ENCODE results near the gene RPAIN.

RPAIN gene

DNA sequence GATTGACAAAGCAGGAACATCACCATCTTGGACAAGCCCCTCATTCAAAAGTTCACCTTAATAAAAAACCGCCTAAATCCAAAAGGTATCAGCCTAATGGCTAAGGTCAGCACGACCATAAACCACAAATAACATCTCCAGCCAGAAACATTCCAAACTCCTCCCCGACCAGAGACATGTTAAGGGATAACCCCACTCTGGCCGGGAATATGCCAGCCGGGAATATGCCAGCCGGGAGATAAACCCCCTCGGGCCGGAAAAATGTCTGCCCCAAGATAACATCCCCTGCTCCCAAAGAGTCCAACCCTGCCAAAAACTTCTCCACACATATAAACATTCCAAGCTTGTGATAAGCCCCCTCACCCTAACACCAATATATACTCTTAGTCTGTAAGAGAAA lies 47.4 kb downstream of the RPAIN start (continued):
- TF ChIP-seq, protein P1, sequence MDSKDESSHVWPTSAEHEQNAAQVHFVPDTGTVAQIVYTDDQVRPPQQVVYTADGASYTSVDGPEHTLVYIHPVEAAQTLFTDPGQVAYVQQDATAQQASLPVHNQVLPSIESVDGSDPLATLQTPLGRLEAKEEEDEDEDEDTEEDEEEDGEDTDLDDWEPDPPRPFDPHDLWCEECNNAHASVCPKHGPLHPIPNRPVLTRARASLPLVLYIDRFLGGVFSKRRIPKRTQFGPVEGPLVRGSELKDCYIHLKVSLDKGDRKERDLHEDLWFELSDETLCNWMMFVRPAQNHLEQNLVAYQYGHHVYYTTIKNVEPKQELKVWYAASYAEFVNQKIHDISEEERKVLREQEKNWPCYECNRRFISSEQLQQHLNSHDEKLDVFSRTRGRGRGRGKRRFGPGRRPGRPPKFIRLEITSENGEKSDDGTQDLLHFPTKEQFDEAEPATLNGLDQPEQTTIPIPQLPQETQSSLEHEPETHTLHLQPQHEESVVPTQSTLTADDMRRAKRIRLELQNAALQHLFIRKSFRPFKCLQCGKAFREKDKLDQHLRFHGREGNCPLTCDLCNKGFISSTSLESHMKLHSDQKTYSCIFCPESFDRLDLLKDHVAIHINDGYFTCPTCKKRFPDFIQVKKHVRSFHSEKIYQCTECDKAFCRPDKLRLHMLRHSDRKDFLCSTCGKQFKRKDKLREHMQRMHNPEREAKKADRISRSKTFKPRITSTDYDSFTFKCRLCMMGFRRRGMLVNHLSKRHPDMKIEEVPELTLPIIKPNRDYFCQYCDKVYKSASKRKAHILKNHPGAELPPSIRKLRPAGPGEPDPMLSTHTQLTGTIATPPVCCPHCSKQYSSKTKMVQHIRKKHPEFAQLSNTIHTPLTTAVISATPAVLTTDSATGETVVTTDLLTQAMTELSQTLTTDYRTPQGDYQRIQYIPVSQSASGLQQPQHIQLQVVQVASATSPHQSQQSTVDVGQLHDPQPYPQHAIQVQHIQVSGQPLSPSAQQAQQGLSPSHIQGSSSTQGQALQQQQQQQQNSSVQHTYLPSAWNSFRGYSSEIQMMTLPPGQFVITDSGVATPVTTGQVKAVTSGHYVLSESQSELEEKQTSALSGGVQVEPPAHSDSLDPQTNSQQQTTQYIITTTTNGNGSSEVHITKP (tag by site-specific recombination; IDR thresholded peaks at IDR 0.05), result peak; percentile 36; the same call in 1 of the 2 replicates

DNA sequence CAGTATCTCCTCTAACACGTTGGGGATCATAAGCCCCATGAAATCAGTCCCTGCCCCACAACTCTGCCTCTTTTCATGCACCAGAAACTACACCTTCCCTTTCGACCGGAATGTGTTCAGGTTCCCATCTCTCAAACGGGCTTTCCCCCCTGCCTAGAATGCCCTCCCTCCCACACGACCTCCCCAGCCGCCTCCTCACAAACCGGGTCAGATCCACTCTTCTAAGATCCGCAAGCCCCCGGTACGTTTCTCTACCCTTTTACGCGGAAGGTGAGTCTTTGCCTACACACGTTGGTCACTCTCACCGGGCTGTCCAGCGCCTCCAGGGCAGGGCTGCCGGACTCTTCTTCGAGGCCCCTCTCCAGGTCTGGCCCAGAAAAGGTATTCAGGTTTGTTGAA lies 48.1 kb downstream of the RPAIN start:
- Histone ChIP-seq H3K9me3 (ENCODE audit: control insufficient read depth, insufficient read depth, low read depth, low read length) (no peaks in the 10 kb centered on the region), H3K4me3 (ENCODE audit: low read depth, low read length) (peak overlapping the region; percentile 89), H3K36me3 (ENCODE audit: control insufficient read depth in 2 of 2, insufficient read depth in 1 of 2, low read length in 2 of 2) (peaks cover 21 to 28% of the 10 kb centered on the region in 2 experiments), H3K4me1 (ENCODE audit: control insufficient read depth, insufficient read depth, low read length) (peaks cover 18% of the 10 kb centered on the region), H3K27ac (ENCODE audit: extremely low read depth, low read depth, low read length) (peak overlapping the region; percentile 80)
- TF ChIP-seq KLF10 (tag by site-specific recombination; IDR thresholded peaks at IDR 0.05) (no peak), GLIS2 (tag by site-specific recombination; IDR thresholded peaks at IDR 0.05) (peak; percentile 46), SP2 (tag by site-specific recombination; IDR thresholded peaks at IDR 0.05) (peak; percentile 0; the same call in 1 of the 2 replicates), MZF1 (tag by site-specific recombination; IDR thresholded peaks at IDR 0.05; ENCODE audit: borderline replicate concordance) (0 out of 2 replicates have a peak, but pooled peaks have one; percentile 13), PRDM1 (tag by site-specific recombination; IDR thresholded peaks at IDR 0.05) (peak; percentile 86), ZNF121 (tag by site-specific recombination; IDR thresholded peaks at IDR 0.05) (no peak), ZBTB48 (tag by site-specific recombination; IDR thresholded peaks at IDR 0.05) (peak; percentile 14; the same call in 1 of the 2 replicates), EGR2 (tag by site-specific recombination; IDR thresholded peaks at IDR 0.05; ENCODE audit: low read depth) (peak; percentile 51; the same call in 1 of the 2 replicates), GLIS1 (tag by site-specific recombination; IDR thresholded peaks at IDR 0.05) (peak; percentile 91), ZFHX2 (tag by site-specific recombination; conservative IDR thresholded peaks at IDR 0.05) (peak; percentile 77), YY1 (tag by site-specific recombination; IDR thresholded peaks at IDR 0.05) (no peak), BCL11B (tag by site-specific recombination; IDR thresholded peaks at IDR 0.05; ENCODE audit: low read depth) (0 out of 2 replicates have a peak, but pooled peaks have one; percentile 12)
- TF ChIP-seq, protein P2, sequence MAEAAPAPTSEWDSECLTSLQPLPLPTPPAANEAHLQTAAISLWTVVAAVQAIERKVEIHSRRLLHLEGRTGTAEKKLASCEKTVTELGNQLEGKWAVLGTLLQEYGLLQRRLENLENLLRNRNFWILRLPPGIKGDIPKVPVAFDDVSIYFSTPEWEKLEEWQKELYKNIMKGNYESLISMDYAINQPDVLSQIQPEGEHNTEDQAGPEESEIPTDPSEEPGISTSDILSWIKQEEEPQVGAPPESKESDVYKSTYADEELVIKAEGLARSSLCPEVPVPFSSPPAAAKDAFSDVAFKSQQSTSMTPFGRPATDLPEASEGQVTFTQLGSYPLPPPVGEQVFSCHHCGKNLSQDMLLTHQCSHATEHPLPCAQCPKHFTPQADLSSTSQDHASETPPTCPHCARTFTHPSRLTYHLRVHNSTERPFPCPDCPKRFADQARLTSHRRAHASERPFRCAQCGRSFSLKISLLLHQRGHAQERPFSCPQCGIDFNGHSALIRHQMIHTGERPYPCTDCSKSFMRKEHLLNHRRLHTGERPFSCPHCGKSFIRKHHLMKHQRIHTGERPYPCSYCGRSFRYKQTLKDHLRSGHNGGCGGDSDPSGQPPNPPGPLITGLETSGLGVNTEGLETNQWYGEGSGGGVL (tag by site-specific recombination; IDR thresholded peaks at IDR 0.05), result peak; percentile 19; the same call in 1 of the 2 replicates
- TF ChIP-seq, protein P3, sequence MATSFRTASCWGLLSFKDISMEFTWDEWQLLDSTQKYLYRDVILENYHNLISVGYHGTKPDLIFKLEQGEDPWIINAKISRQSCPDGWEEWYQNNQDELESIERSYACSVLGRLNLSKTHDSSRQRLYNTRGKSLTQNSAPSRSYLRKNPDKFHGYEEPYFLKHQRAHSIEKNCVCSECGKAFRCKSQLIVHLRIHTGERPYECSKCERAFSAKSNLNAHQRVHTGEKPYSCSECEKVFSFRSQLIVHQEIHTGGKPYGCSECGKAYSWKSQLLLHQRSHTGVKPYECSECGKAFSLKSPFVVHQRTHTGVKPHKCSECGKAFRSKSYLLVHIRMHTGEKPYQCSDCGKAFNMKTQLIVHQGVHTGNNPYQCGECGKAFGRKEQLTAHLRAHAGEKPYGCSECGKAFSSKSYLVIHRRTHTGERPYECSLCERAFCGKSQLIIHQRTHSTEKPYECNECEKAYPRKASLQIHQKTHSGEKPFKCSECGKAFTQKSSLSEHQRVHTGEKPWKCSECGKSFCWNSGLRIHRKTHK (tag by site-specific recombination; IDR thresholded peaks at IDR 0.05), result no peak
- TF ChIP-seq, protein P4, sequence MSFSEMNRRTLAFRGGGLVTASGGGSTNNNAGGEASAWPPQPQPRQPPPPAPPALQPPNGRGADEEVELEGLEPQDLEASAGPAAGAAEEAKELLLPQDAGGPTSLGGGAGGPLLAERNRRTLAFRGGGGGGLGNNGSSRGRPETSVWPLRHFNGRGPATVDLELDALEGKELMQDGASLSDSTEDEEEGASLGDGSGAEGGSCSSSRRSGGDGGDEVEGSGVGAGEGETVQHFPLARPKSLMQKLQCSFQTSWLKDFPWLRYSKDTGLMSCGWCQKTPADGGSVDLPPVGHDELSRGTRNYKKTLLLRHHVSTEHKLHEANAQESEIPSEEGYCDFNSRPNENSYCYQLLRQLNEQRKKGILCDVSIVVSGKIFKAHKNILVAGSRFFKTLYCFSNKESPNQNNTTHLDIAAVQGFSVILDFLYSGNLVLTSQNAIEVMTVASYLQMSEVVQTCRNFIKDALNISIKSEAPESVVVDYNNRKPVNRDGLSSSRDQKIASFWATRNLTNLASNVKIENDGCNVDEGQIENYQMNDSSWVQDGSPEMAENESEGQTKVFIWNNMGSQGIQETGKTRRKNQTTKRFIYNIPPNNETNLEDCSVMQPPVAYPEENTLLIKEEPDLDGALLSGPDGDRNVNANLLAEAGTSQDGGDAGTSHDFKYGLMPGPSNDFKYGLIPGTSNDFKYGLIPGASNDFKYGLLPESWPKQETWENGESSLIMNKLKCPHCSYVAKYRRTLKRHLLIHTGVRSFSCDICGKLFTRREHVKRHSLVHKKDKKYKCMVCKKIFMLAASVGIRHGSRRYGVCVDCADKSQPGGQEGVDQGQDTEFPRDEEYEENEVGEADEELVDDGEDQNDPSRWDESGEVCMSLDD (tag by site-specific recombination; IDR thresholded peaks at IDR 0.05), result no peak
- TF ChIP-seq, protein P5, sequence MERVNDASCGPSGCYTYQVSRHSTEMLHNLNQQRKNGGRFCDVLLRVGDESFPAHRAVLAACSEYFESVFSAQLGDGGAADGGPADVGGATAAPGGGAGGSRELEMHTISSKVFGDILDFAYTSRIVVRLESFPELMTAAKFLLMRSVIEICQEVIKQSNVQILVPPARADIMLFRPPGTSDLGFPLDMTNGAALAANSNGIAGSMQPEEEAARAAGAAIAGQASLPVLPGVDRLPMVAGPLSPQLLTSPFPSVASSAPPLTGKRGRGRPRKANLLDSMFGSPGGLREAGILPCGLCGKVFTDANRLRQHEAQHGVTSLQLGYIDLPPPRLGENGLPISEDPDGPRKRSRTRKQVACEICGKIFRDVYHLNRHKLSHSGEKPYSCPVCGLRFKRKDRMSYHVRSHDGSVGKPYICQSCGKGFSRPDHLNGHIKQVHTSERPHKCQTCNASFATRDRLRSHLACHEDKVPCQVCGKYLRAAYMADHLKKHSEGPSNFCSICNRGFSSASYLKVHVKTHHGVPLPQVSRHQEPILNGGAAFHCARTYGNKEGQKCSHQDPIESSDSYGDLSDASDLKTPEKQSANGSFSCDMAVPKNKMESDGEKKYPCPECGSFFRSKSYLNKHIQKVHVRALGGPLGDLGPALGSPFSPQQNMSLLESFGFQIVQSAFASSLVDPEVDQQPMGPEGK (tag by site-specific recombination; IDR thresholded peaks at IDR 0.05), result peak; percentile 8; the same call in 1 of the 2 replicates
- TF ChIP-seq, protein P6, sequence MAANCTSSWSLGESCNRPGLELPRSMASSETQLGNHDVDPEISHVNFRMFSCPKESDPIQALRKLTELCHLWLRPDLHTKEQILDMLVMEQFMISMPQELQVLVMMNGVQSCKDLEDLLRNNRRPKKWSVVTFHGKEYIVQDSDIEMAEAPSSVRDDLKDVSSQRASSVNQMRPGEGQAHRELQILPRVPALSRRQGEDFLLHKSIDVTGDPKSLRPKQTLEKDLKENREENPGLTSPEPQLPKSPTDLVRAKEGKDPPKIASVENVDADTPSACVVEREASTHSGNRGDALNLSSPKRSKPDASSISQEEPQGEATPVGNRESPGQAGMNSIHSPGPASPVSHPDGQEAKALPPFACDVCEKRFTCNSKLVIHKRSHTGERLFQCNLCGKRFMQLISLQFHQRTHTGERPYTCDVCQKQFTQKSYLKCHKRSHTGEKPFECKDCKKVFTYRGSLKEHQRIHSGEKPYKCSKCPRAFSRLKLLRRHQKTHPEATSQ (tag by site-specific recombination; IDR thresholded peaks at IDR 0.05), result no peak
- ChIA-PET CTCF (interaction anchor here (0.6 to 3.3 kb wide), 3 partner anchors 28 to 51 kb away, joined by 3 to 26 read pairs (median 3); partner anchors contain the start of gene C1QBP), POLR2A (interaction anchor here (0.9 to 4.9 kb wide), 9 partner anchors 9 to 974 kb away, joined by 3 to 111 read pairs (median 6); partner anchors contain the start of genes C1QBP, DERL2, MIS12 and NUP88)

Measured in HEK293 (cell line).